Measurements from ENCODE around the gene DPF3.

DNA sequence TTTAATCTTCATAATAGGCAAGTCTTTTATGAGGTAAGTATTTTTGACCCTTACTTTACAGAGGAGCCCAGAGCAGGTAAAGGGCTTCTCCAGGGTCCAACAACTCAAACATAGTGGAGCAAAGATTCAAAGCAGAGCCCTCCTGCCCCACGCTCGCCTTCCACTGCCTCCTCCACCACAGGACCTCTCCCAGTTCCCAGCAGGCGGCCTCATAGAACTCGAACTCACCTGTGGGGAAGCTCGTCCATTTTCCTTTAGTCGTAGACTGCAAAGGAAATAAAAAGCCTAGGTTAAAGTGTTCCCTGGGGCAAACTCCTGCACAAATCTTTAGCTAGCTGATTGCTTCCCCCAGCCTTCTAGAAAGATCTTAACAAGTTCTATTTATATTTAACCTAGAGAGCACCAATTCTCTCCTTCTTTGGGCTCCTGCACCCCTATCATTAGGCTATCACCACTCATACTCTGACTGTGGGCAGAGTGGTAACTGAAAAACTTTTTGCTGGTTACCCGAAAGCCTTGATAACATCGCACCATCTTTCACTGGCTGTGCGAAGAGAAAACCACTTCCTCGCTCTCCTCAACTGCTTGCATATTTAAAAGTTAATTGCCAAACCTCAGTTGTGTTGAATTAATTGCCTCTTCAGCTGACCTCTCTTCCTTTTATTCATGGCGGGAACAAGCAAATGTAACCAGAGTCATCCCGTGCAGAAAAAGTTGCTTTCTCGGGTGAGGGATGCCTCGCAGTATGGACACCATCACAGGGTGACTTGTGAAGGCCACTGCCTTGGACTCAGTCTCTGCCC lies 299.6 kb downstream of the DPF3 start:
- TF ChIP-seq, protein P1, sequence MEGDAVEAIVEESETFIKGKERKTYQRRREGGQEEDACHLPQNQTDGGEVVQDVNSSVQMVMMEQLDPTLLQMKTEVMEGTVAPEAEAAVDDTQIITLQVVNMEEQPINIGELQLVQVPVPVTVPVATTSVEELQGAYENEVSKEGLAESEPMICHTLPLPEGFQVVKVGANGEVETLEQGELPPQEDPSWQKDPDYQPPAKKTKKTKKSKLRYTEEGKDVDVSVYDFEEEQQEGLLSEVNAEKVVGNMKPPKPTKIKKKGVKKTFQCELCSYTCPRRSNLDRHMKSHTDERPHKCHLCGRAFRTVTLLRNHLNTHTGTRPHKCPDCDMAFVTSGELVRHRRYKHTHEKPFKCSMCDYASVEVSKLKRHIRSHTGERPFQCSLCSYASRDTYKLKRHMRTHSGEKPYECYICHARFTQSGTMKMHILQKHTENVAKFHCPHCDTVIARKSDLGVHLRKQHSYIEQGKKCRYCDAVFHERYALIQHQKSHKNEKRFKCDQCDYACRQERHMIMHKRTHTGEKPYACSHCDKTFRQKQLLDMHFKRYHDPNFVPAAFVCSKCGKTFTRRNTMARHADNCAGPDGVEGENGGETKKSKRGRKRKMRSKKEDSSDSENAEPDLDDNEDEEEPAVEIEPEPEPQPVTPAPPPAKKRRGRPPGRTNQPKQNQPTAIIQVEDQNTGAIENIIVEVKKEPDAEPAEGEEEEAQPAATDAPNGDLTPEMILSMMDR (IDR thresholded peaks at IDR 0.05): no peak
- no peak for TF ChIP-seq POLR2A (IDR thresholded peaks at IDR 0.05)
